Cortex of kidney (tissue), 1 donor: ENCODE measurements around the gene RICTOR.

Experiments
- DNase-seq: peaks from one replicate; lab custom pipeline; 2025; lab: John Stamatoyannopoulos, UW

RICTOR gene

DNA sequence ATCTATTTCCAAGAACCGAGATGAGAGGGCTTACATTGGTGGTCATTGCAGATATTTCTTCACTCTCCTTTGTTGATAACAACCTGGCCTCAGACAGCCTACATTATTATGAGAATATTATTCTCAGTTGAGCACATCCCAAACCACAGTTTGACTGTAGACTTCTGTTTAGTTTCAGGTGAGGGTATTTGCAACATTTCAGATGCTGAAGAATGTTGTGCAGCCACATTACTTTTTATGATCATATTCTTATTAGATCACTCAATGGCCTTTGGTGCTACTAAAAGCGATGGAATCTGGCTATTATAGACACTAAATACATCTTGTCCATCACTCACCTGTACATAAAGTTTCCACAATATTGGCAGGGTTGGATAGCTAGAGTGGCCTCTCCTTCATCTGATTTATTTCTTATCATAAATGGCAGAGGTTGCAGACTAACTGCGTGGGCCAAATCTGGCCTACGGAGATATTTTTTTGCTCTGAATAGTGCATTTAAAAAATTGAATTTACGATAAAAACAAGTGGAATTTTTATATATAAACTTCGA lies 26.2 kb upstream of the RICTOR start:
- DNase-seq: no peak

- DNase-seq: no peak
Observed at GRCh38 chr5:39099831-39100230, 25.6 kb upstream of the RICTOR start.

DNA sequence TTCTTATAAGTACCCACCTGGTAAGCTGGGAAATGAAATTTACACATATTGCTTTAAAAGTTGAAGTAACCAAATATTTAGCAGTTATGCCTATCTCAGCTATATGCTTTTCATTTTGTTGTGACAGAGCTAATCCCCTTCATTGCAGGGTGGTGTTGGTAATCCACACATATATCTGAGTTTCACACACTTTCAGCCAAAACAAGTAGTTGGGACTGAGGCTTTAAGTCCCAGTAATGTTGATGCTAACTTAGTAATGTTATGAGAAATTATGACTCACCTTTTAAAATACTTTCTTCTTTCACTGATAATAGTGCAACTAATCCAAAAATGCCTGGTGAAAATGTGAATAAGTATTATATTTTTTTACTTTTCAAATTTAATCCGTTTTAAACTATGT lies 19.2 kb upstream of the RICTOR start:
- DNase-seq: no peak

DNA sequence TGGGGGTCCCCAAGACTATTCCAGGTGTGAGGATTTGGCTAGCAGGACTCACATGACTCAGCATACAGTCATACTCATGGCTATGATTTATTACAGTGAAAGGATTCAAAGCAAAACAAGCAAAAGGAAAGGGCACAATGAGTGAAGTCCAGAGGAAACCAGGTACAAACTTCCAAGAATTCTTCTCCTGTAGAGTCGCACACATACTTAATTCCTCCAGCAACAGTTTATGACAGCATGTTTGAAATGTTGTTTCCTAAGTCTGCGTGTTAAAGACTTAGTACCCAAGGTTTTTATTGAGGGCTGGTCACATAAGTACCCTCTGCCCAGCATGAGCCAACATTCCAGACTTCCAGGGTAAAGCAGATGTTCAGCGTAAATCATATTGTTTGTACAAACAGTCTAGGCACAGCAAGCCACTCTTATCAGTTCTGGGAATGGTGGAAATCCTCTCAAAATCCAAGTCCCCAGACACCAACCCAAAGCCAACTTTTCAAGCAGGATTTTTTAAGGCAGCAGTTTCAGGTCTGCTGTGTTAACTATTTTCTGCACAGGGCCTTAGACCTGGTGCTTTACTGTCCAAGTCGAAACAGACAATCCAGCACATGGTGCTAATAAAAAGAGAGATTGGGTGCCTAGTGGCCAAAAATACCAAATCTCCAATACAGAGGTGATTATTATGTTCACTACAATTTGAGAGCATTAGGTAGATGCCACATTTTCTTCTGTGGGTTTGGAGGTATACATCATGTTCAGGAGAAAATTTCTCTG lies 18.6 kb upstream of the RICTOR start:
- no peak for DNase-seq

- no peak for DNase-seq
Observed at GRCh38 chr5:39091940-39092580, 17.9 kb upstream of the RICTOR start.

- no peak for DNase-seq
Observed at GRCh38 chr5:39083968-39084367, 9.8 kb upstream of the RICTOR start.

- no peak for DNase-seq
Observed at GRCh38 chr5:39082995-39083394, 8.8 kb upstream of the RICTOR start.

GRCh38 chr5:39080597-39081204 lies 6.5 kb upstream of the RICTOR start:
- no peak for DNase-seq

- no peak for DNase-seq
Observed at GRCh38 chr5:39080168-39080567, 6.0 kb upstream of the RICTOR start.

DNA sequence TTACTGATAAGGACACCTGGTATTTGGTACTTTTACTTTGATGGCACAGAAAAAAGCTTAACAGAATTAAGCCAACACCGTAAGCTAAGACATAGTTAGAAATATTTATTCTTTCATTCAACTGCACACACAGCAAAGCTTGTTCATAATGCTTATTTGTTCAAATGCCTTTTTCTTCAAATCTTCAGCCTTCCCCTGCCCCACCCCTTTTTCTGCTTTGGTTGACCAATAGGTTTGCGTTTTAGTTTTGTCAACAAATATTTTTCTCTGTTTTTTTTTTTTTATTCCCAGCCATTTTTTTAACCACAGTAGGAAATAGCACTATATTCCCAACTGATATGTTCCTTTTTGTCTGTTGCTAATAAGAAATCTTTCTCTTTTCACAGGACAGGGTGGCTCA lies 4.9 kb upstream of the RICTOR start:
- no peak for DNase-seq

- no peak for DNase-seq
Observed at GRCh38 chr5:39076757-39077728, 2.8 kb upstream of the RICTOR start.

DNA sequence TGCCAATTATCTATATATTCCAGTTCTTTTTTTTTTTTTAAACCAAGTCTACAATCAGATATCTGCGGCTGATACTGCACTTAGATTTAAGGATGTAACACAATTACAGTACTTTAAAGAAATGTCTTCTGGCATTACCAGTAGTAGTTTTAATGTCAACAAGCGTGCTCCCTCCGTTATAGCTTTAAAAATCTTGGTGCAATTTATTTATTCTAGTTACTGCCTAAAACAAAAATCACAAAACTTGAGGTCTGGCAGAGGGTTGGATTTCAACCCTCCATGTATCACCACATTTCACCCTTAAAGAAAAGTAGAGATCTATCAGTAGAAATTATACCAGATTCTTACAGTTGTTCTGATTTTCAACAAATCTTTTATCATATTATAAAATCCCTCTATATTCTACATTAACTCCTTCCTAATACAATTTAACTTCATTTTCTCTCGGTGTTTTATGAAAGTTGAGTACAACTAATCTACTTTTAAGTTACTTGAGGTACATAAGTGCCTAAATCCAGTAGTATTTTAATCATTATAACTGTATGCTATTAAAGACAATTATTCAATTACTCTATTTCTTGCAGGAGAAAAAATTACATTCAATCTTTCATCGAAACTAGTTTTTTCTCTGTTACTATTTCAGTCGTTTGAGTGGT lies 2.0 kb upstream of the RICTOR start:
- DNase-seq: no peak

- no peak for DNase-seq
Observed at GRCh38 chr5:39073767-39074016, 507 bp downstream of the RICTOR start.

DNA sequence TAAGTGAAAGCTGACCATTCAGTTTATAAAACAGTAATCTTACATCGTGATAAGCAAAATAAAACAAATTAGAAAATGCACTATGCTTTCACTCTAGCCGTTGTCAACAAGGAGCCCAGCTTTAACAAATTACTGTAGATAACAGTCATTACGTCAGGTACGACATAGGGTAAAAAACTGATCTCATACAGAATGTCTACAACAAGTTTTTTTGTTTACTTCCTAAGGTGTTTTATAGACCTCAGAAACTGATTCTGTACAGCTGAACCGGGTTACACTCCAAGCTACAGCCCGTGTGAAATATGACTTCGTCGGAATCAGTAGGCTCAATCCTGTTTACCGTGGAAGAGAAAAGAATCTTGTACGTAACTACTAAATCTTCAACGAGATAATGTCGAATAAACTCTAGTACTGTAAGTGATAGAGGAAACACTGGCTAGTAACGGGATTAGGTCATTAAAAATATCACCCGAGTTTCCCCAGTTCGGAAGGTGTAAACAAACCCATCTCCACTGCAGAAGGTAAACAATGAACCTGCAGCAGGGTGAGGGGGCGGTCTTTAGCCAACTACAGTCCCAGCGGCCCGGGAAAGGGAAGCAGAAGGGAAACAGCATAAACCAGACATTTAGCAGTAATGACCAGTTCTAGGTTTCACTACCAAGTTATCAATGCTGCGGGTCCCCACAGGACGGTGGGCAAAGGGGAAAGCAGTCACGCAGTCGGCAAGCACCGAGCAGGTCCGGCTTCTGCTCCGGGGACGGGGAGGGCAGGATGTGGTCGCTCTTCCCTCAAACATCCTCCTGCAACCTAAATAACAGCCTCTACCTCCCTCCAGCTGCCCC lies 1.1 kb downstream of the RICTOR start:
- DNase-seq: no peak

- DNase-seq: no peak
Observed at GRCh38 chr5:39068099-39068498, 6.1 kb downstream of the RICTOR start.

- DNase-seq: no peak
Observed at GRCh38 chr5:39064450-39064849, 9.7 kb downstream of the RICTOR start.

DNA sequence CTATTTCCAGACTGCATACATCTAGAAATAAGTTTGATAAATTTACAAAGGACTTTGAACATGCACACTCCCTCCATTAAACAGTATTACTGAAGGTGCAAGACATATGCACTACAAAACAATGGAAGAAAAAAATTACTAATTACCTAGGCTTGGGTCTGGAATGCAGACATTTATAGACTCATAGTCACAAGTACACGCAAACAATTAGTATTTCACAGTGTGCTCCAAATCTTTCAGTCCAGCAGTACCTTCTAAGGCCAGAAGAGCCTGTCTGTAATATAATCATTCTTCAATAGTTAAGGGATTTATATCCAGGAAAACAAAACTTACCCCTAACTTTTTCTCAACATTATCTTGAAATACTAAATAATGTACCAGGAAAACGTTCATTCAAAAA lies 11.2 kb downstream of the RICTOR start:
- DNase-seq: no peak

- no peak for DNase-seq
Observed at GRCh38 chr5:39062530-39062929, 11.7 kb downstream of the RICTOR start.

GRCh38 chr5:39062104-39062503 lies 12.1 kb downstream of the RICTOR start:
- no peak for DNase-seq

DNA sequence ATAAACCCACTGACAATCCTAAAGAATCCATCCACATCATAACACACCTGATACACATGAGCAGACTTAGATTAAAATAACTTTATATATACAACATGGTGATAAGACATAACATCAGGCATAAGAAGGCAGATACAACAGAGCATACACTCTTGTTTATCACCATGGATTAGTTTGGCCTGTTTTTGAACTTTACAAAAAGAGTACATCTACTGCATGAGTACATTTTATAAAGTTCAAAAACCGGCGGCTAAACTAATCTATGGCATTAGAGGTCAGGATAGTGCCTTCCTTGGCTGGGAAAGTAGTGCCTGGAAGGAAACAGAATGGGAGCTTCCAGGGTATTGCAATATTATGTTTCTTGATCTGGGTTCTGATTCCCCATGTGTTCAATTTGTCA lies 15.1 kb downstream of the RICTOR start:
- no peak for DNase-seq
